GM21576 (cell line): ENCODE measurements around the gene CGB8.

Source experiments
- ATAC-seq: cut with Tn5 transposase; IDR thresholded peaks from one replicate; pipeline ENCODE4 v1.9.1; 2021; ENCODE audit warnings: mild to moderate bottlenecking, moderate library complexity; ENCODE audit not compliant: unreplicated experiment

CGB8 gene

DNA sequence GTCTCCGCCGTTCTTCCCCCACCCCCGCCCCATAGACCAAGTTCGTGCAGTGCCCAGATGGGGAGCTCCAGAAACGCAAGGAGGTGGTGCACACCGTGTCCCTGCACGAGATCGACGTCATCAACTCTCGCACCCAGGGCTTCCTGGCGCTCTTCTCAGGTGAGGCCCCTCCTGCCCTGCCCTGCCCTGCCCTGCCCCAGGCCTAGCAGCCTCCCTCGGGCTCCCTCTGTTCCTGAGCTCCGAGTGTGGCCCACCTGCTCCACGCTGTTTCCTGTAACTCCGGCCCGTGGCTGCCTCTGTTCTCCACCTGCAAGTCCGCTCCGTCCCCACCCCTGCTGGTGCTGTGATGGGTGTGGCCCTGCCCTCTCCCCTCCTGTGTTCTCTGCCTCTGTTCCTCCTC, 38.5 kb downstream of the CGB8 start:
- ATAC-seq, result no peak

DNA sequence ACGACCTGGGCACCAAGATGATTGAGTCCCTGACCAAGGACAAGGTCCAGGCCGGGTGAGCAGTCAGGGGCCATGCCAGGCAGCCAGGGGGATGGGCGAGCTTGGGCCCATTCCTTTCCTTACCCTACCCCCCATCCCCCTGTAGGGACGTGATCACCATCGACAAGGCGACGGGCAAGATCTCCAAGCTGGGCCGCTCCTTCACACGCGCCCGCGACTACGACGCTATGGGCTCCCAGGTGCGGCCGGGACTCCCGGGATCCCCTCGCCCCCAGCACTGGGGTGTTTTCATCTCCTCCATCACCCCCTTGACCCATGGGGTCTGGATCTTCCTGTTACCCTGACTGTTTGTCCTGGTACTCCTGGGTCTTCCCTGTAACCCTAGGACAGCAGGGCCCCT, 39.1 kb downstream of the CGB8 start:
- no peak for ATAC-seq

DNA sequence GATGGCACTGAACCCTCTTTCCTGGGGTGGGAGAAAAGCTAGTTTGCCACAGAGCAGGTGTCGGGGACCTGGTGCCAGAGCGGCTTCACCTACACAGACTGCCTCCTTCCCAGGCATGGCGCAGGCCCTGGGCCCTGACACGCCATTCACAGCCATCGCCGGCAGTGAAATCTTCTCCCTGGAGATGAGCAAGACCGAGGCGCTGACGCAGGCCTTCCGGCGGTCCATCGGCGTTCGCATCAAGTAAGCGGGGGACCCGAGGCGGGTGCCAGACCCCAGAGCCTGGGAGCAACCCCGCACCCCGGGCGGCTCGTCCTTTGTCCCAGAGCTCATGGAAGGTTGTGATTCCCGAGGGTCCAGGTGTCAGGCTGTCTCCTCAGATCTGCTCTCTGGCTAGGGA, 42.0 kb downstream of the CGB8 start:
- no peak for ATAC-seq

DNA sequence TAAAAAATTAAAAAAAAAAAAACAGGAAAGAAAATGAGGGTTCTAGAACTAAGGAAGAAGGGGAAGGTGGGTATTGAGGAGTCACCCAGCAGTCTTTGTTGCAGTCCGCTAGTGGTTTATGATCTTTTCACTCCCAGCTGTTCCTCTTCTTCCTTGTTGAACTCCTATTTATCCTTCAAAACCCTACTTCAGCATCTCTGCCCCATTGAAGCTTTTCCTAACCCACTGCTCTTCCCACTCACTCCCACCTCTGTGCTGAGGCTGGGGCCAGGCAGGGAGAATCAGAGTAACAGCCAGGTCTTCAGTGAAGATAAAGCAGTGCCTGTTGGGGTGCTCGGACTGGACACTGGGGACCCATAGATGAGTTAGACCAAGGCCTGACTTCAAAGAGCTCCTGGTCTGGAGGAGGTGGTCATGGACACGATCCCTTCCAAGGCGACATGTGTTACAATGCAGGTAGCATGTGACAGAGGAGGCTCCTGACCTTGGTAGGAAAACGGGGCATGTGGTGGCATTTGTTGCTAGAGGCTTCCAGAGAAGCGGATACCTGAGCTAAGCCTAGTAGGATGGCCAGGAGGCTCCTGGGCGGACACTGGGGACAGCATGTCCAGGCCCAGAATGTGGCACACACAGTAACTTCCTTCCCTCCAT, 43.8 kb downstream of the CGB8 start:
- no peak for ATAC-seq

DNA sequence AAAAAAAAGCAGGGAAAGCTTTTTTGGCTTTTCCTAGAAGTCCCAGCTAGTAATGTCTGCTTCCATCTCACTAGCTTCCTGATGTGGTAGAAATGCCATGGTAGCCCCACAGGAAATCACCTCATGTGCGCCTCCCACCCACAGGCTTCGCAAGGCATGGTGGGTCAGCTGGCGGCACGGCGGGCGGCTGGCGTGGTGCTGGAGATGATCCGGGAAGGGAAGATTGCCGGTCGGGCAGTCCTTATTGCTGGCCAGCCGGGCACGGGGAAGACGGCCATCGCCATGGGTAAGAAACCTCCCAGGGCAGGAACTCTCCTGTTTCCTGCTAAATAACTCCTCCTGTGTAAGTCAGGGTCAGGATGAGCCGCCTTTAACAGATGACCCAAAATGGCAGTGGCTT, 44.8 kb downstream of the CGB8 start:
- no peak for ATAC-seq

DNA sequence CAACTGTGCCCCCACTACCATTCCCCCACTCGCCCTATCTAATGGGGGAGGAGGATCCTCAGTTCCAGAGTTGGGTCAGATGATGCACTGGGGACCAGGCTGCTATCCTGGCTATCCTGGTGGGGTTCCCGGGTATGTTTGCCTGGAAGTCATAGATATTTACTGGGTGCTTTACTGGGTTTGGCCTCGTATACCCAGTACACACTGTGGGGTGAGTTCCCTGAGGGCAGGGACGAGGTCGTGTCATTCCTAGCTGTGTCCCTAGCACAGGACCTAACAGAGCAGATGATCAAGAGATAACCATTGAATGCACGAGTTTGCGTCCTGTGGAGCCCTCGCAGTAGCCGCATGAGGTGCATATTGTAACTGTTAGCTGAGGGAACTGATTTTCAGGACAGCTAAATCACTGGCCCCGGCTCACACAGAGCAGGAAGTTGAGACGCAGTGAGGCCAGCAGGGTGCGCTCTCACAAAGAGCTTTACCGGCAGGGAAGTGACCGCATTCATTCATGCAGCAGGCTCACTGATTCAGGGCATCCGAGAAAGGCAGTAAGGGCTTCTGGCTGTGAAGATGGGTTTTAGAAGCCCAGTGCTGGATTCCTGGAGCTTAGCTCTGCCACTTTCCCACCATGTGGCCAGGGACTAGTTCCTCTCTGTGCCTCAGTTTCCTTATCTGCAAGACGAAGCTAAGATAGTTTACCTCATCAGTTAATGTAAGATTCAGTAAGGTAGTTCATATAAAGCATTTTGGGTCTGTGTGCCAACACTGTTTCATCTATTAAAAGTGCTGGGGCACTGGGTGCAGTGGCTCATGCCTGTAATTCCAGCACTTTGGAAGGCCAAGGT, 49.2 kb downstream of the CGB8 start:
- no peak for ATAC-seq

DNA sequence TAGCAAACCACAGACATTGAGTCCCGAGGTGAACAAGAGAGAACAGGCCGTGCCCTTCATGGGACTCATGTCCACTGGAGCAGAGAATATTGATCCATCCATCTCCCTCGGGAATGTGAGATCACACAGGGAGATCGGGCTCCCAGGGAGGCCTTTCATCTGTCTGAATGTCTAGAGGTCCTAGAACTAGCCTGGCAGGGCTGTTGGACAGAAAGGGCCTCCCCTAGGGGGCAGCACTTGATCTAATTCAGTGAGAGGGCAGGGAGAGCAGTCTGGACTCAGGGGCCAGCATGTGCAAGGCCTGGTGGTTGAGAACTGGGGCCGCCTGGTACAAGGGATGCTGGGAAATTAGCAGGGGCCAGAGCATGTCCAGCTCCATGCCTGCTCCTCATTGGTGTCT, 50.9 kb downstream of the CGB8 start:
- ATAC-seq, result no peak
